ENCODE data around the gene SCAPER.

DNA sequence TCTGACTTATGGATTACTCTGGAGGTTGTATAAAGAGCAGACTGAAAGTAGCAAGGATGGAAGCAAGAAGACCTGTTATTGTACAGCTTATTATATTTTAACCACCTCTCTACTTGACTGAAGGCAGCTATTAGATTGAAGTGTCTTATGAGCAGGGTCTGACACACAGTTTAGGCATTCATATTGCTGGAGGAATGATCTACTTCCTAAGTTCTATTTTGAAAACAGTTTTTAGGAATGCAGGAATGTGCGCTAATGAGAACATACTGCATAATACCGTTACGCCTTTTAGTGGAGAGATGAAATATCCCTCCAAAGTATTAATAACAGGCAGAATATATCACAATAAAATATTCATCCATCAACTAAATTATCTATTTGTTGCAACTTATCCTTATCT is 375.2 kb downstream of the SCAPER start:
- TF ChIP-seq CTCF (IDR thresholded peaks at IDR 0.05) (no peak), EZH2 (IDR thresholded peaks at IDR 0.05; ENCODE audit: borderline replicate concordance, insufficient read depth, low read depth, low read length, poor library complexity, severe bottlenecking) (no peak)
